Stimulated activated CD4-positive, alpha-beta T cell treated with anti-CD3 and anti-CD28 coated beads, TNF-alpha, amount 100 ng/mL, for 48 hours (primary cell): Measurements from ENCODE around the gene SLC37A3.

Source experiments
- DNase-seq, 3 donors: peaks; one replicate each; pipeline ENCODE4 v3.0.0-alpha.2; 2020; ENCODE audit warnings: low read depth in 3 of 3

Gene SLC37A3

DNA sequence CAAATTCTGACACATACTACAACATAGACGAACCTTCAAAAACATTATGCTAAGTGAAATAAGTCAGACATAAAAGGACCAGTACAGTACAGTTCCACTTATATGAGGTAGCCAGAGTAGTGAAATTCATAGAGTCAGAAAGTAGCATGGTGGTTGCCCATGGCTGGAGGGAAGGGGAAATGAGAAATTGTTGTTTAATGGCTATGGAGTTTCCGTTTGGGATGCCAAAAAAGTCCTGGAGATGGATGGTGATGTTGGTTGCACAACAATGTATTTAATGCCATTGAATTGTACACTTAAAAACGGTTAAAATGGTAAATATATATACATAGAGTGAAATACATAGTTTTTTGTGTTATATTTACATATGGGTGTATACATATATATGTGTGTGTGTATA, 2.1 kb upstream of the SLC37A3 start:
- DNase-seq: no peak

DNA sequence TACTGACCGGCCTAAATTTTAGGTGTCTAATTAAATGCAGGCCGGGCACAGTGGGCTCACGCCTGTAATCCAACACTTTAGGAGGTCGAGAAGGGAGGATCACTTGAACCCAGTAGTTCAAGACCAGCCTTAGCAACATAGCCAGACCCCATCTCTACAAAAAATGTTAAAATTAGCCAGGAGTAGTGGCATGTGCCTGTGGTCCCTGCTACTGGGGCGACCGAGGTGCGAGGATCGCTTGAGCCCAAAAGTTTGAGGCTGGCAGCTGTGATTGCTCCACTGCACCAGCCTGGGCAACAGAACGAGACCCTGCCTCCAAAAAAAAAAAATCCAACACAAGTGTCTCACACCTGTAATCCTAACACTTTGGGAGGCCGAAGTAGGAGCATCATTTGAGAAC, 491 bp upstream of the SLC37A3 start:
- DNase-seq: no peak

- DNase-seq: no peak
These were observed 4.5 kb downstream of the SLC37A3 start for GRCh38 chr7:140393756-140394306.

DNA sequence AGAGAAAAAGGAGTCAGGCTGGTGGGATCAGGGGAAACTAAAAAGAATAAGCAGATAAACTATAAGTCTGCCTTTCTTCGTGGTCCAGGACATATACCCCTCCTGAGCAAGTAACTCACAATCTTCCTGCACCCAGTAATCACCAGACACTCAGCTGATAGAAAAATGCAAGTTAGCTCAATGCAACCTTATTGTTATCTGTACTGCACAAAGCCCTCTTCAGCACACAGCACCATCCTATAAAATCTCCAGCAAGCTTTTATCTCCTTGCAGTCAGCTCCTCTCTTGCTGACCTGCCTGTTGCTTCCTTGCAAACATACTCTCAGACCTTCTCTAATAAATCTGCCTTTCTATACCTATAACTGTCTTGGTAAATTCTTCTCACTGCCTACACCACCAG, 6.7 kb downstream of the SLC37A3 start:
- DNase-seq: no peak

DNA sequence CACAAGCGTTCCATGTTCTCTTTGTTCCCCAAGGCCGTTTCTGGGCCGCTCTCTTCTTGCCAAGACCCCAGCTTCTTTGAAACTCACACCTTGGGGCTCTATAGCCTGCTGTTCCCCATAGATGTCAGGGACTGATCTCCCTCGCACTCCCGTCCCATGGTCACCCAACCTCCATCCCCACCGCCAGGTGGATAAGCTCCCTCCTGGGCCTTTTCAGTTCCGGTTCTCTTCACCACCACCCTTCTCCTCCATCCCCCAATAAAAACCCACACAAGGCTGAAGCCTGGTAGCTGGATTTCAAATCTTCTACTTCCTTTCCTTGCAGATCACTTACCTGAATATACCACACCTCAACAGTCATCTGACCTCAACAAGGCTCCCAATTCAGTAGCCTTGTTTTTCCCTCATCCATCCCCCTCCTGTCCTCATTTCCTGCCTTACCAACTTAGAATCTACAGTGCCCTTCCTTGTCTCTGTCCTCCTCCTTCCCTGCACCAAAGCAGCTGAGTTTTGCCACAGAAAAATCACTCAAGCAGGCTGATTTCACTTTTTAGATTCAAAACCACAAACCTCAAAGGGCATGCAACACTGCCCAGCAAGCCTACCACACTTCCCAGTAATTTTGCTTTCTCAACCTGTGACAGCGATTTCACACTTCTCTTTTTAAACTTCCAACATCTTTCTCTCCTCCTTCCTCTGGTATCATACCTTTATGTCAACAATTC, 7.7 kb downstream of the SLC37A3 start:
- DNase-seq: no peak

- DNase-seq: no peak
These were observed 8.3 kb downstream of the SLC37A3 start for GRCh38 chr7:140390034-140390433.

- DNase-seq: no peak
These were observed 8.9 kb downstream of the SLC37A3 start for GRCh38 chr7:140389445-140389844.

- no peak for DNase-seq
These were observed 13.3 kb downstream of the SLC37A3 start for GRCh38 chr7:140384894-140385545.

- DNase-seq: no peak
These were observed 14.2 kb downstream of the SLC37A3 start for GRCh38 chr7:140383954-140384713.

DNA sequence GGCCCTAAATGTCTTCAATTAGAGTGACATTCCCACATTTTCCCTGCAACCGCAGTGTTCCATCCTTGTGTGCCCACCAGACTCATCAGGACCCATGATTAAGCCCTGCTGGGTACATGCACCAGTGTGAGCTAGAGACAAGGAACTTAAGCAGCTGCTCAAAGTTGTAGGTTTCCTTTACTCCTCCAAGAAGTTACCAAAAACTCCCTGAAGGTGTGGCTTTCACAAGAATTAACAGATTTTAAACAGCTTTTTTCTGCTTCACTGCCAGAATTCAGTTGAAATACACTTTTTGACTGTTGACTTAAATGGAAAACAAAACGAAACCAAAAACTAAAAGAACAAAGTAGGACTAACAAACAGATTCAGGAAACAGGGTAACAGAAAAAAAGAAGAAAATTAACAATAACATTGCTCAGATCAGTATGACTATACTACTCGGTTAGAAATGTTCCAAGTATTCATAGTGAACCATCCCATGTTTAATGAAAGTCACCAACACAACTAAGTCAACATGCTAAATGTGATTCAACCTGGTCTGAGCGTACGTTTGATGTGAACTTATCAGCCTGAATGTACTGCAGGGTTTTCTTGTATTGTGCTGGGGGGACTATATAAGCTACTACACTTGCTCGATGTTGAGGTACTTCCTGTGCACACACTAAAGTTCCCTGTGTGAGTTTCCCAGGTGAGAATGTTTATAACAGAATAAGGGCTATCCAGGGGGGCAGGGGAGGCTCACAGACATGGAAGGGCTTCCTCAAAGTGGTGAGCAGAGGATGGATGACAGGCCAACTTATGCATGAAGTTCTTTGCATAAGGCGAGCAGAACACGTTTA, 22.2 kb downstream of the SLC37A3 start:
- no peak for DNase-seq

- DNase-seq: no peak
These were observed 23.0 kb downstream of the SLC37A3 start for GRCh38 chr7:140375323-140375722.

DNA sequence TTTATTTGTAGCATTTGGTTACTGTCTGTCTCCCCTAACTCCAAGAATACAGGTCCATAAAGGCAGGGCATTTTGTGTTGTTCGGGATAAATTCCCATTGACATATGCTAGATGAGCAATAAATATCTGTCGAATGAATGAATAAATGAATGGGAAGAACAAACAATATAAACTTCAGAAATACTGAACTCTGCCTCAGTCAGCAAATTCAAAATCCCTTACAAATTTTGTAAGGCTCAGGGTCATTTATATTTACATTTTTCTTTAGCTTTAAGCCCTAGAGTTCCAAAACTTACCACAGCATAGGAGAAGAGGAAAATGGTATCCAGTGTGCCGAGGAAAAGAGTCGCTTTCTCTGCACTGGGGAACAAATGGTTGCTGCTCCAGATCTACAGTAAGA, 29.0 kb downstream of the SLC37A3 start:
- DNase-seq: no peak

- DNase-seq: no peak
These were observed 30.8 kb downstream of the SLC37A3 start for GRCh38 chr7:140367528-140367927.

DNA sequence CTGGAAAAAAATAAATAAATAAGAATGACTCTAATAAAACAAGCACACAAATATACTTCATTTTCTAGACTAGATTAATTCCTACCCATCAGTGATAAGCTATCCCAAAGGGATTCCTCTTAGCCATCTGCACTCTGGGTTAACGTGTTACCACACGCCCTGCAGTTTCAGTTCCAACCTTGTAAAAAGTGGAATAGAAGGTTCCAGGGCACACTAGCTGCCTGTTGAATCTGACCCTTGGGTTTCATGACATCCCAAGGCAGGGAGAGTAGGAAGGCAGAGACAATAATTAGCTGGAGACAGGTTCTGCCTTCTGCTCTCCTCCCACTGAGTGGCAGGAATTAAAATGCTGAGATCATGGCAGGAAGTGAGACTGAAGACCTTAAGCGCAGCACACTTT, 33.5 kb downstream of the SLC37A3 start:
- no peak for DNase-seq

- DNase-seq: no peak
These were observed 37.6 kb downstream of the SLC37A3 start for GRCh38 chr7:140360697-140361229.

GRCh38 chr7:140358412-140359051, 39.8 kb downstream of the SLC37A3 start:
- DNase-seq: no peak

DNA sequence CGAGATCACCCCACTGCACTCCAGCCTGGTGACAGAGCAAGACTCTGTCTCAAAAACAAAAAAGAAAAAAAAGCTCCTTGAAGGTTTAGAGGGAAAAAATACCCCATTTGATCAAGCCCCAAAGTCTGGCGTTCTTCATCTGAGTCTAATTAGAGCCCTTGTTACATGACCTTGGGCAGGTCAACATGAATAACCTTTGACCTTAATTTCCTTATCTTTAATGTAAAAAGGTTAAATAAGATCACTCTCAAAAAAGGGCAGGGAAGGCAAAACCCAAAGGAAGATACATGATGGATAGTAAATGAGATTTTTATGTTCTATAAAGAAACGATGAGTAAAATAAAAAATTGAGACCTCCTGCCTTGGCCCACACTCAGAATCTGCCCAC, 40.3 kb downstream of the SLC37A3 start:
- DNase-seq: no peak

DNA sequence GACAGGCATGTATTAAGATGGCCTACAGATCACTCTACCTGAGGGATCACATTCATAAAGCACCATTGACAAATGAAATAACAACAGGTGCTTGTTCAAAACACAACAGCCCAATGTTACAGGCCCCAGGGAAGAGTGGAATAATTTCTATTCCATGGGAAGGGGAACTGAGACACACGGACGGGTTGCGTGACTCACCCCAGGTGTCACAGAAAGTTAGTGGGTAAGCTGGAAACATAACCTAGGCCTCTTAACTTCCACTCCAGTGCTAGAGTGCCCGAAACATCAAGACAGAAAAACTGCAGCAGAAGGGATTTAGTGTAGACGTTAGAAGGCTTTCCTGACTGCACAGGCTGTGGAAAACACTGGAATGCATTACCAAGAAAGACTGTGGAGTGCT, 48.3 kb downstream of the SLC37A3 start:
- no peak for DNase-seq

DNA sequence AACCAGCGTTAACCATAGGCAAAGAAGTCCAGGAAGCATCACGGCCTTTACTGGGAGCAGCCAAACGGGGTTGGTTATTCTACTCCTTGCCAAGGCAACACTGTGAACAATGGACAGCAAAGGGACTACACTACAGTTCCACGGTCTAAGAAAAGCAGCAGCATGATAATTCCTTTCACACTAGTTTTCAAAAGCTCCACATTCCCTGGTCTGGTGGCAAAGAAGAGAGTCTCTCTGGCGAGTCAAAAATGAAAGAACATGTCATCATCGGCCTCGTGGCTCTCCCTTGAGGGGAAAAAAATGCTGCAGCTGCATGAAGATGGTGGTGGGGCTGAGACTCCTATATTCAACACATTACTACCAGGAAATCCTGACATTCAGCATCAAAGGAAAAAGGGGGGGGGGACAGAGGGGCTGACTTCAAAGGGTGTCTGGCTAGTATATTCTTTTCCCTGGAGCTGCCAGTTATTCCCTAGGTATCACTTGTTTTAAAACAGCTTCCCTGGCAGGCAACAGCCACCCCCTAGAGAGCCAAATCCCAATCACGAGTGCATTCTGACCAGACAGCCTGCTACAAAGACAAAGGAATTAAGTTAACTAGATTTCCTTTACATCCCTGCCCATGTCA, 49.1 kb downstream of the SLC37A3 start:
- DNase-seq: no peak

DNA sequence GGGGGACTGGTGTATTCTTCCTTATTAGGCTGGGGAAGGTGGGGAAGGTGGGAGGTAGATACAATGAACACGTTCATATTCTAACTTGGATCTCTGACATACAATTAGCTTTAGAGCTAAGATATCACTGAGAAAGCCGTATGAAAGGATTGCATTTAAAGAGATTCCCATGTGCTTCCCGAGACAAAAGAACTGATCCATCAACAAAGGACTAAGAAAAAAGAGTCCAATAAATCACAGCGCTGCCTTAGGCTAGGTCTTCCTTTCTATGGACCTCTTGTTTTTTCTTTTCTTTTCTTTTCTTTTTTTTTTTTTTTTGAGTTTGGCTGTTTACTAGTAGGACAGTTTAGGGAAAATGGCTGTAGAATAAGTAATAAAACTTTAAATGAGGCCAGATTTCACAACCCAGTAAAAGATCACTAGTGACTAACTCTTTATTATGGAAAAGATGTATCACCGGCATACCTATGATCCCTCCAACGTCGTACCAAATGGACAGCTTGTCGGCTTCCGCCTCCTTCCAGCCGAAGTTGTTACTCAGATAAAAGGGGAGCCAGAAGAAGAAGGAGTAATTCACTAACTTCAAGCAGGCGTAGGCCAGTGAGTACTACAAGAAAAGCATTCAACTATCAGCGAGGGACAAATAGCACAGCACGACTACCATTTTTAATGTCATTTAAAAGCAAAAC, 50.0 kb downstream of the SLC37A3 start:
- no peak for DNase-seq
